Kidney glomerular epithelial cell (primary cell): Measurements from ENCODE around the gene ACP5.

Experiments
- DNase-seq: peaks from one replicate; lab custom pipeline; 2025; lab: John Stamatoyannopoulos, UW

The ACP5 gene

GRCh38 chr19:11547929-11548700, 29.3 kb downstream of the ACP5 start:
- no peak for DNase-seq

- DNase-seq: no peak
Measured at GRCh38 chr19:11541238-11541637, 36.2 kb downstream of the ACP5 start.

GRCh38 chr19:11540645-11541044, 36.8 kb downstream of the ACP5 start:
- no peak for DNase-seq

- no peak for DNase-seq
Measured at GRCh38 chr19:11539495-11540365, 37.7 kb downstream of the ACP5 start.

- DNase-seq: no peak
Measured at GRCh38 chr19:11538232-11539036, 39.0 kb downstream of the ACP5 start, which contains the start of gene CNN1. TSS of gene CNN1 (plus strand) at chr19:11538851. CDS start at chr19:11538928, 77 bp downstream.

- peak; percentile 47 for DNase-seq
Measured at GRCh38 chr19:11535792-11536595, 41.5 kb downstream of the ACP5 start.

- no peak for DNase-seq
Measured at GRCh38 chr19:11534948-11535347, 42.5 kb downstream of the ACP5 start.

- no peak for DNase-seq
Measured at GRCh38 chr19:11534538-11534937, 42.9 kb downstream of the ACP5 start.

- peak; percentile 25 for DNase-seq
Measured at GRCh38 chr19:11530432-11530831, 47.0 kb downstream of the ACP5 start.

- DNase-seq: peak; percentile 98
Measured at GRCh38 chr19:11528551-11529341, 48.7 kb downstream of the ACP5 start, which contains the start of gene ECSIT. TSS of gene ECSIT (minus strand) at chr19:11529134. CDS start at chr19:11519170, 9,964 bp downstream.
